Uterus (tissue), 4 donors: Measurements from ENCODE around the gene IGFBPL1. TPM values are rescaled to one million over a fixed set of nuclear protein-coding genes. Genes with fewer than 3 reads are reported as not detected.
"Not testable (repeated sequence)": the region's sequence is repeated elsewhere in the genome, so short reads cannot be mapped to it uniquely, and the experiment has no call there.

Experiments used
- DNase-seq, 2 donors: peaks; one replicate each; pipeline ENCODE4 v3.0.0-alpha.2; 2019 to 2020
- H3K27ac ChIP-seq, 2 donors: fragments of 200-600 bp; sonication (generic); 1 replicate in 1 of 2; 2 replicates in 1 of 2; pipeline ENCODE4 v1.5.1; 2016 to 2018
- H3K27me3 ChIP-seq, 2 donors: fragments of 200-600 bp; sonication (generic); one replicate each; pipeline ENCODE4 v1.5.1; 2018 to 2019; ENCODE audit warnings: control low read depth in 1 of 2
- H3K36me3 ChIP-seq, 2 donors: fragments of 200-600 bp; sonication (generic); one replicate each; pipeline ENCODE4 v1.5.1; 2019; ENCODE audit warnings: control low read depth in 1 of 2
- H3K4me1 ChIP-seq, 2 donors: fragments of 200-600 bp; sonication (generic); one replicate each; pipeline ENCODE4 v1.5.1; 2018 to 2019; ENCODE audit warnings: control low read depth in 1 of 2
- H3K4me3 ChIP-seq, 2 donors: fragments of 200-600 bp; sonication (generic); 1 replicate in 1 of 2; 2 replicates in 1 of 2; pipeline ENCODE4 v1.5.1; 2018 to 2019; ENCODE audit warnings: mild to moderate bottlenecking in 1 of 2
- H3K9me3 ChIP-seq, 2 donors: fragments of 200-600 bp; sonication (generic); one replicate each; pipeline ENCODE4 v1.5.1; 2019; ENCODE audit warnings: control low read depth in 1 of 2
- CTCF ChIP-seq, 4 experiments: fragments of 200-600 bp in 2 of 4; fragments of 450-650 bp in 2 of 4; sonication (generic) in 2 of 4; IDR thresholded peaks; one replicate each; pipeline ENCODE4 v1.5.1; 2016 to 2019; ENCODE audit warnings: antibody characterized with exemption in 4 of 4, mild to moderate bottlenecking in 2 of 4, moderate library complexity in 1 of 4
- POLR2A ChIP-seq, 2 donors: fragments of 450-650 bp; IDR thresholded peaks; one replicate each; pipeline ENCODE4 v1.6.1; 2016; ENCODE audit warnings: antibody characterized with exemption in 2 of 2, mild to moderate bottlenecking in 1 of 2, moderate library complexity in 1 of 2
- intact Hi-C: fragments of 100-400 bp; cut with DNase I; formaldehyde crosslinking; loops from one replicate; pipeline ENCODE4 v1.15.1; 2023; ENCODE audit warnings: low total_unique reads
- total RNA-seq, 4 donors: library from RNA; depleted of rRNA in 3 of 4; stranded (reverse); fragments of >200 nt in 3 of 4; gene quantifications; one replicate each; pipeline versions ENCODE4 v1.1.0 to v1.2.4, GENCODE V29; 2014 to 2023
- donor health status: DM: yes; HTN: yes; CAD: no.

IGFBPL1 gene
- total RNA-seq, 4 donors from 2014 or later: 0.55 to 1.3 TPM; not detected in 2

GRCh38 chr9:38384990-38385848 lies 39.0 kb downstream of the IGFBPL1 start:
- intact Hi-C loops: no loop called here
- H3K4me1 ChIP-seq: peaks cover 4 to 6% of the 10 kb centered on the region in 2 donors
- H3K27ac ChIP-seq: peak overlapping the region; percentile 90 to 96

GRCh38 chr9:38382141-38382540 lies 42.1 kb downstream of the IGFBPL1 start:
- TF ChIP-seq POLR2A (IDR thresholded peaks at IDR 0.05): no peak
- TF ChIP-seq CTCF (IDR thresholded peaks at IDR 0.05): no peak
- Histone ChIP-seq H3K4me3 (no peak overlapping the region), H3K36me3 (no peaks in the 10 kb centered on the region), H3K4me1 (no peaks in the 10 kb centered on the region), H3K27ac (peak overlapping the region; percentile 89 to 90), H3K27me3 (no peaks in the 10 kb centered on the region), H3K9me3 (no peaks in the 10 kb centered on the region)
- intact Hi-C loops: no loop called here
- no peak for DNase-seq

More at GRCh38 chr9:38384990-38385848, 39.0 kb downstream of the IGFBPL1 start:
- no peaks in the 10 kb centered on the region for H3K27me3 ChIP-seq
- H3K36me3 ChIP-seq: no peaks in the 10 kb centered on the region
- H3K4me3 ChIP-seq: no peak overlapping the region
- TF ChIP-seq POLR2A (IDR thresholded peaks at IDR 0.05): no peak
- TF ChIP-seq CTCF (IDR thresholded peaks at IDR 0.05): no peak
- DNase-seq: no peak
- no peaks in the 10 kb centered on the region for H3K9me3 ChIP-seq

- intact Hi-C loops: no loop called here
- Histone ChIP-seq H3K36me3 (no peaks in the 10 kb centered on the region), H3K4me1 (no peaks in the 10 kb centered on the region), H3K9me3 (no peaks in the 10 kb centered on the region), H3K4me3 (no peak overlapping the region), H3K27me3 (no peaks in the 10 kb centered on the region), H3K27ac (peak overlapping the region; percentile 89 to 90)
- TF ChIP-seq POLR2A (IDR thresholded peaks at IDR 0.05) (no peak), CTCF (IDR thresholded peaks at IDR 0.05) (no peak)
- DNase-seq: no peak
Measured at GRCh38 chr9:38380872-38381534, 43.3 kb downstream of the IGFBPL1 start.

- Histone ChIP-seq H3K27ac (peak overlapping the region; percentile 89 to 90), H3K27me3 (no peaks in the 10 kb centered on the region), H3K4me3 (no peak overlapping the region), H3K4me1 (no peaks in the 10 kb centered on the region), H3K9me3 (no peaks in the 10 kb centered on the region), H3K36me3 (no peaks in the 10 kb centered on the region)
- intact Hi-C loops: no loop called here
- no peak for DNase-seq
- TF ChIP-seq CTCF (IDR thresholded peaks at IDR 0.05) (no peak), POLR2A (IDR thresholded peaks at IDR 0.05) (no peak)
Measured at GRCh38 chr9:38380230-38380871, 43.9 kb downstream of the IGFBPL1 start.

GRCh38 chr9:38377336-38378083 lies 46.7 kb downstream of the IGFBPL1 start:
- H3K27ac ChIP-seq, H3K4me3 ChIP-seq, intact Hi-C loops, H3K9me3 ChIP-seq, H3K36me3 ChIP-seq, H3K27me3 ChIP-seq, H3K4me1 ChIP-seq: not testable (repeated sequence)
- peak in 1 of 2 donors; percentile 5 for DNase-seq
